HG03039 (cell line): ENCODE data around the gene CALN1.
"Not testable (repeated sequence)": the region's sequence is repeated elsewhere in the genome, so short reads cannot be mapped to it uniquely, and the experiment has no call there.

Experiments
- ATAC-seq: cut with Tn5 transposase; IDR thresholded peaks from one replicate; pipeline ENCODE4 v1.9.1; 2021; ENCODE audit warnings: mild to moderate bottlenecking, moderate library complexity; ENCODE audit not compliant: unreplicated experiment

The CALN1 gene

DNA sequence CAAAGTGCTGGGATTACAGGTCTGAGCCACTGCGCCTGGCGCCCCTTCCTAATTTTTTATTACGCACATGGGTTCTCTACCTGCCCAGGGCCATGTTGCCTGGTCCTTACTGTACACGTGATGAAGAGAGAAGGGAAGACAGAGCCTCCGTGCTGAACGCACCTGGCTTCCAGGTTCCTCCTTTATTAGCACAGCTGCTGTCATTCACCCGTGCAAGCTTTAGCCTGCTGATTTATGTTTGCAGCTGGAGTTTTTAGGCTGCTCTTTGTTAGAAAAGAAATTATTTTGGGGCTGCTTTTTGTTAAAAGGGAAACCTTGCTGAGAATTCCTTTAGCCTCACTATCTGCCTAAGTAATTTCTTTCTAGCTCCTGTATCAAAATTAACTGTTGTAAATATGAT, 417.0 kb downstream of the CALN1 start:
- ATAC-seq, result no peak

DNA sequence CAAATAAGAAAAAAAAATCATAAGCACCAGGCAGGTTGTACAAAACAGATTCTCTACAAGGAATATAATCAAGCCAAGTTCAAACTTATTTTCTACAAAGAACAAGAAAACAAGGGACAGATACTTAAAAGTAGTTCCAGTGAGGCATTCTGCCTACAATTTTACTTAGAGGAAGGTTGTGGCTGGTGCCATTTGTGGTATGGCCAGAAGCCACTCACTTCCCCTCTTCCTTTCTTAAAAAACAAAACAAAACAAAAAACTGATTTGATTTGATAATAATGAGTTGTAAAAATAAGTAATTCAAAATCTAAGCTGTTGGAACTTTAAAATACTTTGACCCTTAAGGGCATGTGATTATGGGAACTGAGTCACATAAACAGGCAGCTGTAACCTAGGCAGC, 420.6 kb downstream of the CALN1 start:
- no peak for ATAC-seq

DNA sequence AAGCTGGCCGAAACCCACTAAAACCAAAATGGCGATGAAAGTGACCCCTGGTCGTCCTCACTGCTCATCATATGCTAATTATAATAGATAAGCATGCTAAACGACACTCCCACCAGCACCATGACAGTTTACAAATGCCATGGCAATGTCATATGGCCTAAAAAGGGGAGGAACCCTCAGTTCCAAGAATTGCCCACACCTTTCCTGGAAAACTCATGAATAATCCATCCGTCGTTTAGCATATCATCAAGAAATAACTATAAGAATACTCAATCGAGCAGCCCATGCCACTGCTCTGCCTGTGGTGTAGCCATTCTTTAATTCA, 422.0 kb downstream of the CALN1 start:
- no peak for ATAC-seq

DNA sequence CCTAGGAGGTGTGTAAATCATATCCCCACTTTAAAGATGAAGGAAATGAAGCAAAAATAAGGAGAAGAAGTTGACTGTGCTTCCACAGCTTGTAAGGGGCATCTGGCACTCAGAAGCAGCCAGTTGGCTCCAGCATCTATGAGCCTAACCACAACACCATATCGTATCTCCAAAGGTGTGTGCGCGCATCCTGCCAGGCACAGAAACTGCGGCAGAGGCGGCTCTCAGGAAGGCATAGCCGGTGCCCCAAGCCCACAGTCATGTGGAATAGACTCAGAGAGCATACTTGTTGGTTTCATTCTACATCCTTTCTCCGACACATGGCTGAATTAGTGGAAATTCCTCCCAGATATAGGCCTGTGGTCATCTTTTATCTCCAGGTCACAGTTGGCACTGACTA, 423.9 kb downstream of the CALN1 start:
- no peak for ATAC-seq

DNA sequence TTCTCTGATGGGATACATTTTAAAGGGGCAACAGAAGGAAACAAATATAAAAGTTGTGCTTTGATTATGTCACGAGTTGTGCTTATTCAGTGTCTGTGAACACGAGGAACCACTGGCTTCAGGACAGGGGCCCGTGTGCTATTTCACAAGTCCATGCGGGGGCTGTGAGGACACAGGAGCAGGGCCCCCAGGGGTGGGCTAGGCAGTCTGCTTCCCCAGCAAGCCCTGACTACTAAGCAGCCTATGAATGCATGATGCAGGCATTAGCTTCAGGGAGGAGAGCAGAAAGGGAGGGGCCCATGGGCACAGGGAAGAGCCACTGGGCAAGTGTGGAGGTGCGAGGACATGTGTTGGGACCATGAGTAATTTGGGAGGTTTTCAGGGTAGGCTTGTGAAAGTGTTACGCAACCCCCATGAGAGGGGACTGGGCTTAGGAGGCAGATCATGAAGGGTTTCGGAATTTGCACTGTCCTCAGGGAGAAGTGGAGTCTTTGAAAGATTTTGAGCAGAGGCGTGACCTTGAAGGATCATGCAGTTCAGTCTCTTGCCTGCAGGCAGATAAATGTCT, 424.9 kb downstream of the CALN1 start:
- no peak for ATAC-seq

GRCh38 chr7:71984348-71984747, 427.8 kb downstream of the CALN1 start:
- ATAC-seq, result no peak

GRCh38 chr7:71982851-71983250, 429.3 kb downstream of the CALN1 start:
- ATAC-seq, result no peak

DNA sequence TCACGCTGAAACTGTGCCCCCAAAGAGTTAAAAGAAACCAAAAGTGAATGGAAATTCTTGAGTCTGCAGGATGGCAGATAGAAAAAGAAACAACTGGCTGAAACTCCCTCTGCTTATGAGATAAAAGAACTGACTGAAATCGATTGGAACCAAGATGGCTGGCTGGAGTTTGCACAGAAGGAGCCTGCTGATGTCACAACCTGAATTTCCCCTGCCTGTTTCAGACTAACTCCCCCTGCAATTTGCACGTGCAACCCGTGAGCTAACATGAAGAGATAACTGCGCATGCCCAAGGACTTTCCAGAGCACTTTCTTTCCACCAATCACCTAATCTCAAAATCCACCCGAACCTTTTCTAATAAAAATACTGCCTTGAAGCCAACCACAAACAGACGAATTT, 435.5 kb downstream of the CALN1 start:
- no peak for ATAC-seq

GRCh38 chr7:71974611-71975010, 437.5 kb downstream of the CALN1 start:
- no peak for ATAC-seq

DNA sequence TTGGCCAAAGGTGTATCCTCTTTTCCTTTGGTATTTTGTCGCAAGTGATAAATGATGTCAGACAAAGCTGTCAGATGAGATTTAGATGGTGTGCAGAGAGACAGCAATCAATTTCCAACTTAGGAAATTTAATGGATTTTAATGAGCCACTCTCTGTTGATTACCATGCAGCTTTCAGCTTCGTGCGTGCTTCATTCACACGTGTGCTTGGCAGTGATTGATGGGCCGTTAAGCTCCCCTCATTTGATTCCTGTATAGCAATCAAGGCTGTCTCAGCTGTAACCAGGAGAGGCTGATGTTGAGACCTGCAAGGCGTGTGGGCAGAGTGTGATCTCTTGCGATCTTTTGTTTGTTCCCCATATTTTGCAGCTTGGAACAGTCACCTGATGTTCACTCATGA, 439.6 kb downstream of the CALN1 start:
- ATAC-seq, result no peak

- no peak for ATAC-seq
These were observed 441.4 kb downstream of the CALN1 start for GRCh38 chr7:71970725-71971124.

GRCh38 chr7:71962636-71963035, 449.5 kb downstream of the CALN1 start:
- ATAC-seq, result no peak

DNA sequence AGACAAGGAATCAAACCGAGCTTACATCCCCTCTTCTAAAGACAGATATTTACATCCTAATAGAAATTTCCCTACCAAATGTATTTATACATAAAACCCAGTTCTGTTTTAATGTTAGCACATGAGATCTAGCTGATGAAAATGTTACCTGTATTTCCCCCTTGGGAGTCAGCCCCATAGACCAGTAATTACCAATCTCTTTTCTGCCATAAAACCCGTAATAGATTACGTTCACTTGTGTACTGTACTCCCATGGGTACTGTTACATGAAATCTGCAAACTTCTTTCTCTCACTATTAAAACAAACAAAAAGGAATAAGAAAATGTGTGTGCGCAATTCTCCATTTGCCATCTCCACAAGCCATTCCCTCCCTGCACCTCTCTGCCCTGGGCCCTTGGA, 450.9 kb downstream of the CALN1 start:
- no peak for ATAC-seq

DNA sequence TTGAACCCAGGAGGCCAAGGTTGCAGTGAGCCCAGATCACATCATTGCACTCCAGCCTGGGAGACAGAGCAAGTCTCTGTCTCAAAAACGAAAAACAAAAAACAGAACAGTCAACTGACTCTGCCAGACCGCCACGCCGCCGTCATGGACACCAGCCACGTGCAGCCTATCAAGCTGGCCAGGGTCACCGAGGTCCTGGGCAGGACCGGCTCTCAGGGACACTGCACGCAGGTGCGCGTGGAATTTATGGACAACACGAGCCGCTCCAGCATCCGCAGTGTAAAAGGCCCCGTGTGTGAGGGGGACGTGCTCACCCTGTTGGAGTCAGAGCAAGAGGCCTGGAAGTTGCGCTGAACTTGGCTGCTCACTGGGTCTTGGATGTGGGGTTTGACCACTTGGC, 470.0 kb downstream of the CALN1 start:
- no peak for ATAC-seq

DNA sequence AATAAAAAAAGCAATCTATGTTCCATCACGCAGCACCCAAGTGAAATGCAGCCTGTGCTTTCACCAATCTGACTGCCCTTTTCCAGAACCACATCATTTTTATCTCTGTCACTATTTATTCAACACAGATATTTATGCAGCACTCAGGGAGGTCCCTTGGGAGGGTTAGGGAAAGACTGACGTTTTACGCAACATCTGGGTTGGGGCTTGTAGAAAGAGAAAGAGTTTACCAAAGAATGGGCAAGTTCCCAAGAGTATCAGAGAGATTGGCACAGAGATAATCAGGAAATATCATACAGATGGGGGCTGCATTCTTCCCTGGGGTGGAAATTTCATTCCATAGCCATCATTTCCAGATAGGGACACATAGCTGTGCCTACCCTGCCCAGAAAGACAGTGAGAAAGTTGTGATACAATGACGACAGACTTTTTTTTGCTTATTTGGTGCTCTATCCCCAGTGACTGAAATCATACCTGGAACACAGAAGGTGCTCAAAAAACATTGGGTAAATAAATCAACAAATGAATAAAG, 474.2 kb downstream of the CALN1 start:
- ATAC-seq, result no peak

- no peak for ATAC-seq
These were observed 476.5 kb downstream of the CALN1 start for GRCh38 chr7:71935674-71936073.

GRCh38 chr7:71933426-71933825, 478.7 kb downstream of the CALN1 start:
- ATAC-seq, result no peak

GRCh38 chr7:71925663-71926062, 486.5 kb downstream of the CALN1 start:
- ATAC-seq, result no peak

- ATAC-seq, result not testable (repeated sequence)
These were observed 497.9 kb downstream of the CALN1 start for GRCh38 chr7:71914204-71914603.

GRCh38 chr7:71912476-71912875, 499.7 kb downstream of the CALN1 start:
- no peak for ATAC-seq

GRCh38 chr7:71911051-71911450, 501.1 kb downstream of the CALN1 start:
- ATAC-seq, result no peak

- no peak for ATAC-seq
These were observed 506.3 kb downstream of the CALN1 start for GRCh38 chr7:71905821-71906220.

DNA sequence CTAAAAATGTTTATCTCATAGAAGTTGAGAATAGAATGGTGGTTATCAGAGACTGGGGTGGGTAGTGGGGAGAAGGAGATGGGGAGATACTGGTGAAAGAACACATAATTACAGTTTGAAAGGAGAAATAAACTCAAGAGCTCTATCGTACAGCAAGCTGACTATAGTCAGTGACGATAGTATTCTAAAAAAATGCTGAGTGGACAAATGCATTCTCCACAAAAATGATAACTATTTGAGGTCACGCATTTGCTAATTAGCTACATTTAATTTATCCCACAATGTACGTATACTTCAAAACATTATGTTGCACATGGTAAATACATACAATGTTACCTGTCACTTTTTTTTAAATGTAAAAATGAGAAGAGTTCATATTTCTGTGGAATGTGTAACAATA, 507.7 kb downstream of the CALN1 start:
- ATAC-seq, result no peak
